ENCODE measurements around the gene FBXW5. TPM values are rescaled to one million over a fixed set of nuclear protein-coding genes. Genes with fewer than 3 reads are reported as not detected.

FBXW5 gene
- polyA plus RNA-seq, 3 donors from 2014 or later: 120 to 211 (median 120) TPM

DNA sequence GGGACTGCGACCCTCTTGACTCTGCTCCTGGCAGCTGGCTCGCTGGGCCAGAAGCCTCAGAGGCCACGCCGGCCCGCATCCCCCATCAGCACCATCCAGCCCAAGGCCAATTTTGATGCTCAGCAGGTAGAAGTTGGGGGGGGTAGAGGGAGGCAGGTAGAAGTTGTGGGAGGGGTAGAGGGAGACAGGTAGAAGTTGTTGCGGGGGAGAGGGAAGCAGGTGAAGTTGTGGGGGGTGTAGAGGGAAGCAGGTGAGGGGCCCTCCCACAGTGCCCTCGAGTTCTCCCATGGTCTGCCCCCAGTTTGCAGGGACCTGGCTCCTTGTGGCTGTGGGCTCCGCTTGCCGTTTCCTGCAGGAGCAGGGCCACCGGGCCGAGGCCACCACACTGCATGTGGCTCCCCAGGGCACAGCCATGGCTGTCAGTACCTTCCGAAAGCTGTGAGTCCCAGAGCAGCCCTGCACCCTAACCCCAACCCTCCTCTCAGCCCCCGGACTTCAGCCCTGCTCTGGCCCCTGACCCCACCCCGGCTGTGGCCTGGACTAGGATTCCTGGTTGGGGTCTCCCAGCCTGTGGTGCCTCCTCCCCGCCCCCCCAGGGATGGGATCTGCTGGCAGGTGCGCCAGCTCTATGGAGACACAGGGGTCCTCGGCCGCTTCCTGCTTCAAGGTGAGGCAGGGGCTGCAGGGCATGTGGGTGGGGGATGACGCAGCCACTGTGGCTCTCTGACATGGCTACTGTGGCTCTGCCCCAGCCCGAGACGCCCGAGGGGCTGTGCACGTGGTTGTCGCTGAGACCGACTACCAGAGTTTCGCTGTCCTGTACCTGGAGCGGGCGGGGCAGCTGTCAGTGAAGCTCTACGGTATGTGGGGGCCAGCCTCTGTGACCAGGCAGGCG lies 1.0 kb upstream of the FBXW5 start:
- DNase-seq: no peak
- Mint-ChIP-seq H3K9me3 (no peaks in the 10 kb centered on the region), H3K36me3 (no peaks in the 10 kb centered on the region), H3K27me3 (ENCODE audit: low read depth in 3 of 3) (peaks cover 9 to 12% (median 10%) of the 10 kb centered on the region in 3 donors), H3K4me3 (peak overlapping the region in 2 of 5 donors; percentile 49 to 57), H3K4me1 (peaks cover 16 to 36% of the 10 kb centered on the region in 2 donors), H3K27ac (peak overlapping the region in 2 of 6 donors; percentile 22 to 86)

DNA sequence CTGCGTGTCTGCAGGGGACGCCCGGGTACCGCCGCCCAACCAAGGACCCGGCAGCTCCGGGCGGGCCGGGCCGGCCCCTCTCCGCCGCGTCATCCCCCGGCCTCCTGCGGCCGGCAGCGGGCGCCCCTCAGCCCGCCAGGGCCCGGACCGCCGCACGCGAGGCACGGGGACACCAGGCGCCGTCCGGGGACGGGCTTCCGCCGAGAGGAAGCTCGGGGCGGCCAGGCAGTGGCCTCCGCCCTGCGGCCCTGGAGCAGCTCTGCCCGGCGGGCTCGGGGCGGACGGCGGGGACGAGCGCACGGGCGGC lies 373 bp downstream of the FBXW5 start:
- peak overlapping the region; percentile 71 to 84 (median 77) for H3K4me3 Mint-ChIP-seq
- H3K27ac Mint-ChIP-seq: no peak overlapping the region
- H3K4me1 Mint-ChIP-seq: peaks cover 16 to 32% of the 10 kb centered on the region in 2 donors
- H3K36me3 Mint-ChIP-seq: peaks cover 0 to 3% (median under 1%) of the 10 kb centered on the region in 3 donors
- peaks cover 8 to 12% (median 8%) of the 10 kb centered on the region in 3 donors for H3K27me3 Mint-ChIP-seq (ENCODE audit: low read depth in 3 of 3)
- no peak for DNase-seq
- H3K9me3 Mint-ChIP-seq: no peaks in the 10 kb centered on the region

DNA sequence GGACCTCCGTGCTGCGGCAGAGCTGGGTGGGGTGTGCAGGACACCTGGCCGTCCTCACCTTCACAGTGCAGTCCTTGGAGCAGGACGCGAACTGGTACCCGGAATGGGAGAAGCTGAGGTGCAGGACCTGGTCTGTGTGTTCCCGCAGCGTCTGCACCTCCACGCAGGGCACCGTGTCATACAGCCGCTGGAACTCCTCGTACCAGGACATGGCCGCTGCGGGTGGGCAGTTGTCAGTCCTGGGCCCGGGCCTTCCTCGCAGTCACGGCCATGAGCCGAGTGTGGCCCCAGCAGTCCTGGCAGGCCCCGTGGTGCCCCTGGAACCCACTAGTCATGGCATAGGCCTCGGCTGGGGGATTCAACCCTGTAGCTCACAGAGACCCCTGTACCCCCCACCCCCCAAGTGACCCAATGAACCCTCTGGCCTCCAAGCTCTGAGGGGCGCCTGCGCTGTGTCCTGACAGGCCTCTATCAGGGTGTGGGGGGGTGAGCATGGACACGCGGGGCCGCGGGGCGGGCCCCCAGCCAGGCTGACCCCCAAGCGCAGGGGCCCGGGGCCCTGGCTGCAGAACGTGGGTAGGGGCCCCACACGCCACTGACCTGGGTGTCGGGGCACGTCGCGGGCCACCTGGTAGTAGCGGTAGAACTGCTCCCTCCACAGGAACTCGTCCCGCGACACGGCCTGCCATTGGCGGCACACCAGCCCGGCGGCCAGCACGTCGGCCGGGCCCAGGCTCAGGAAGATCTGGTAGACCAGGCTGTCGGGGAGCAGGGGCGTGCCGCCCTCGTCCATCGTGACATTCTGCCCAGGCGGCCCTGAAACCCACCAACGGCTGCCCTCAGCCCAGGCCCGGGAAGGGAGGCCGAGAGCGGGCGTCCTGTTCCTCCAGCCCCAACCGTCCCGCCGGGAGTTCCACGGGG lies 987 bp downstream of the FBXW5 start:
- peaks cover 16 to 27% of the 10 kb centered on the region in 2 donors for H3K4me1 Mint-ChIP-seq
- H3K9me3 Mint-ChIP-seq: no peaks in the 10 kb centered on the region
- H3K27ac Mint-ChIP-seq: peak overlapping the region in 5 of 6 donors; percentile 34 to 81 (median 57)

DNA sequence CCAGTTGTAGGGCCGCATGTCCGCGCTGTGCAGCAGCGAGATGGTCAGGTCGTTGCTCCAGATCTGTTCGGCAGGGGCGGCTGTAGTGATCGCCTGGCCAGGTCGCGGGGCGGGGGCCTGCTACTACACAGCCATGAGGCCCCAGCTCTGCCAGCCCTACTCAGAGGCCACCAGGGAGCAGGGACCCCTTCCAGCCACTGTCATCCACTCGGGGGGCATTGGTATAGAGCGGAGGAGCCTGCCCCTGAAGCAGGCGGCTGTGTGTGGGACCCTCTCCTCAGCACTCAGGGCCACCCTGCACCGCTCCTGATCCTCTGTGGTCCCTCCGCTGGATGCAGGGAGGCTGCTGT lies 1.7 kb downstream of the FBXW5 start:
- H3K27me3 Mint-ChIP-seq (ENCODE audit: low read depth in 3 of 3): peaks cover 8 to 12% (median 8%) of the 10 kb centered on the region in 3 donors
- no peak for DNase-seq
- peak overlapping the region in 4 of 5 donors; percentile 42 to 84 (median 58) for H3K4me3 Mint-ChIP-seq
- H3K4me1 Mint-ChIP-seq: peaks cover 10 to 21% of the 10 kb centered on the region in 2 donors
- no peak overlapping the region for H3K27ac Mint-ChIP-seq
- peaks cover 0 to 5% (median 3%) of the 10 kb centered on the region in 3 donors for H3K36me3 Mint-ChIP-seq
- H3K9me3 Mint-ChIP-seq: no peaks in the 10 kb centered on the region

More for the DNA sequence above, 987 bp downstream of the FBXW5 start:
- no peak for DNase-seq
- H3K4me3 Mint-ChIP-seq: peak overlapping the region; percentile 71 to 84 (median 77)
- H3K36me3 Mint-ChIP-seq: peaks cover 0 to 5% (median 3%) of the 10 kb centered on the region in 3 donors
- peaks cover 8 to 12% (median 8%) of the 10 kb centered on the region in 3 donors for H3K27me3 Mint-ChIP-seq (ENCODE audit: low read depth in 3 of 3)

DNA sequence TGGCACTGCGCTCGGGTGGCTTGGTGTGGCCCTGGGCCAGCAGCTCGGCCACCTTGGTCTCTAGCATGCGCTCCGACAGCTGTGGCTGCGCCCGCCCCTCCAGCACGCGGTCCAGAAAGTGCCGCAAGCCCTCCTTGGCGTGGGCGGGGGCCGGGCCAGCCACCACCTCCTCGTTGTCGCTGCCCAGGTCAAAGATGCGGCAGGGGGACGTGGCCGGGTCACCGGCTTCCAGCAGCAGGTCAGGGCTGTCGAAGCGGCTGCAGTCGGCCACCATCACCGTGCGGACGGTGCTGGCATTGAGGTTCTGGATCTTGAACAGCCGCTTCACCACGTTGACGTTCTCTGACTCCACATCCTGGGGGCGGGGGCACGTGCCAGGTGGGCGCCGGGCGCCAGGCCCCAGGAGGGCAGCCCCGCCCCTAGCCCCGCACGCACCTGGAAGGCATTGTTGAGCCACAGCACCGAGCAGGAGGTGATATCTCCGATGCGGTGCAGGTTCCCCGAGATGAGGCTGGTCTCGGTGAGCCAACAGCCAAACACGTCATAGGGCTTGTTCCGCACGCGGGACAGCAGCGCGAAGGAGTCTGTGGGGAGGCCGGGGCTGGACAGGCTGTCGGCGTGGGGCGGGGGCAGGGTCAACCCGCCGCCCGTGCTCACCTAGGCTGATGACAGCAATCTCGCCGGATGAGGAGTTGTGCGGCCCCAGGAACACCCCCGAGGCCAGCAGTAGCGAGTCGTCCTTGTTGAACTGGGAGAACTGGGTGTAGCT lies 2.2 kb downstream of the FBXW5 start:
- Mint-ChIP-seq H3K4me3 (peak overlapping the region in 4 of 5 donors; percentile 42 to 84 (median 56)), H3K36me3 (peaks cover 0 to 5% (median 3%) of the 10 kb centered on the region in 3 donors), H3K9me3 (no peaks in the 10 kb centered on the region), H3K27me3 (ENCODE audit: low read depth in 3 of 3) (peaks cover 8 to 12% (median 8%) of the 10 kb centered on the region in 3 donors), H3K4me1 (peaks cover 10 to 21% of the 10 kb centered on the region in 2 donors), H3K27ac (peak overlapping the region in 1 of 6 donors; percentile 35)
- no peak for DNase-seq

DNA sequence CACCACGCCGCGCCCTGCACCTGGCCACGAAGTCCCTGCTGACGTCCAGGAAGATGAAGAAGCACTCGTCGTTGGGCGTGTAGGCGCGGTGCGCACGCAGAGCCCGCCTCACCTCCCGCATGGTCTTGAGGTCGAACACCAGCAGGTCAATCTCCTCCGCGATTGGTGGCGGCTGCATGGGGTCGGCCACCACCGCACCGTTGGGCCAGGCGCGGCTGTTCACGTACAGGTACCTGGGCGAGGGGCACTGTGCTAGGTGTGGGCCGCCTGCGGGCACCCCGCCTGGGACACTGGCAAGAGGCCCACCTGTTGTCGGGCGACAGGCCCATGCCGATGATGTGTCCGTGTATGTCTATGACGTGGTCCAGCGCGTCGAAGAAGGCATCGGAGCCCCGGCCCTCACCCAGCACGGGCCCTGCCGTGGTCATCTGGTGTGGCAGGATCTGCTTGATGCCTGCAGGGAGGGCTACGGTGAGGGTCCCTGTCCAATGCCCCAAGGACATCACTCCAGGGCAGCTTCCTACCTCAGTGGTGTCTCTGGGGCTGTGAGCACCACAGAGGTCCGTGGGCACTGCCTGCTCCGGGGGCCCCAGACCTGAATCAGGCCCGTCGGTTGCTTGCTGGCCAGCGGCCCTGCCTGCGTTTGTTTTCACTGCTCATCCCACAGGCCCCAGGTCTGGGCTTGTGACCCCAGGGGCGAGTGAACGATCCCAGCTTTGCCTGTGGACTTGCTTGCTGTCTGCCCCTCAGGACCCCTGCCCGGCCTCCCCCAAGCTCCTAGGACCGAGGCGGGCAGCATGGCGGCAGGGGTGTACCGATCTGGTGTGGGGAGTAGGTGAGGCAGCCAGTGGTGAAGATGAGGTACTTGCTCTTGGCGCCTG lies 3.1 kb downstream of the FBXW5 start:
- H3K4me3 Mint-ChIP-seq: no peak overlapping the region
- H3K36me3 Mint-ChIP-seq: peaks cover 0 to 5% (median 3%) of the 10 kb centered on the region in 3 donors
- DNase-seq: no peak
- peaks cover 8 to 12% (median 8%) of the 10 kb centered on the region in 3 donors for H3K27me3 Mint-ChIP-seq (ENCODE audit: low read depth in 3 of 3)
- no peaks in the 10 kb centered on the region for H3K9me3 Mint-ChIP-seq
- H3K4me1 Mint-ChIP-seq: peaks cover 10 to 20% of the 10 kb centered on the region in 2 donors
- H3K27ac Mint-ChIP-seq: peak overlapping the region in 1 of 6 donors; percentile 35

DNA sequence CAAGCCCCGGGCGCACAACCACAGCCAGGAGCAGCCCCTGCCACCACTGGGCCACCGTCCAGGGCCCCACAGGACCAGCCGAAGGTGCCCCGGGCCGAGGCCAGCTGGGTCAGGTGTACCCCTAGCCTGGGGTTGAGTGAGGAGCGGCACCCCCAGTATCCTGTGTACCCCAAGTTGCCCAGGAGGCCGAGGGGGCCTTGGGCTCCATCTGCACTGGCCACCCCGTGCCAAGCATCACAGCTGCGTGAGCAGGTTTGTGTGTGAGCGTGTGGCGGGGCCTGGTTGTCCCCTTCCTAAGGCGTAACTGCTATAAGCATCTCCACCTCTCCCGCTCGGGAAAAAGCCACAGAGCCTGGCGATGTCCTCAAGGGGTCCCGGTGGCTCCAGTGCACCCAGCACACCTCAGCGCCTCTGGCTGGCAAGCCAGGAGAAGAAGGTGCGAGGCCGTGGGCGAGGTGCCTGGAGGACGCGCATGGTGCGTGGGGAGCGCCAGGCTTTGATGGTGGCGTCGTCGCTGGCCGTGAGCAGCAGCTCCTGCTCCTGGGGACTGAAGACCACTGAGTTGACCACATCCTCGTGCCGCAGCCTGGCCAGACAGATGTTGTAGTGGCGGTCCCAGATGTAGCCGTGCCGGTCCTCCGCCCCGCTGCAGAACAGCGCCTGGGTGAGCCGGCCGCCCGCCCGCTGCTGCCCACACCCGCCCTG lies 3.9 kb downstream of the FBXW5 start:
- Mint-ChIP-seq H3K27ac (no peak overlapping the region), H3K27me3 (ENCODE audit: low read depth in 3 of 3) (peaks cover 8 to 12% (median 8%) of the 10 kb centered on the region in 3 donors), H3K4me3 (no peak overlapping the region), H3K9me3 (no peaks in the 10 kb centered on the region), H3K36me3 (peaks cover 0 to 5% (median 3%) of the 10 kb centered on the region in 3 donors), H3K4me1 (peaks cover 10 to 22% of the 10 kb centered on the region in 2 donors)
- DNase-seq: no peak

DNA sequence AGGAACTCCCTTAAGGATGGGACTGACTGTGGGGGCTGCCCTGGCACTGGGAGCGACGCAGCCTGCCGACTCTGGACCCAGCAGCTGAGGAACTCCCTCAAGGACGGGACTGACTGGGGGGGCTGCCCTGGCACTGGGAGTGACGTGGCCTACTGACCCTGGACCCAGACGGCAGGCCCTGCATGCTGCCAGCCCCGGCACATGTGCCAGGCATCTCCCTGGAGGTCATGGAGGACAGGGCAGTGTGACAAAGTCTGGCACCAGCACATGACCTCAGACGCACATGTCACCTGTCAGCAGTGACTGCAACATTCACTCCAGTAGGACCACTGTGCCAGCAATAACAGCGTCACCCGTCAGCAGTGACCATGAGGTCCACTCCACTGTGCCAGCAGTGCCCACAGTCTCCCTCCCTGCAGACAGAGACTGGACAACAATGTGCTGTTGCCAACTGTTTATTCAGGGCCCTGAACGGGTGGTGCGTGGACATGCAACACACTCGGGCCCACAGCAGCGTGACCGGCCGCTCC lies 4.5 kb downstream of the FBXW5 start:
- DNase-seq: no peak
- Mint-ChIP-seq H3K9me3 (no peaks in the 10 kb centered on the region), H3K4me3 (no peak overlapping the region), H3K36me3 (peaks cover 0 to 5% (median 3%) of the 10 kb centered on the region in 3 donors), H3K27me3 (ENCODE audit: low read depth in 3 of 3) (peaks cover 4 to 12% (median 5%) of the 10 kb centered on the region in 3 donors), H3K4me1 (peaks cover 5 to 16% of the 10 kb centered on the region in 2 donors), H3K27ac (no peak overlapping the region)

DNA sequence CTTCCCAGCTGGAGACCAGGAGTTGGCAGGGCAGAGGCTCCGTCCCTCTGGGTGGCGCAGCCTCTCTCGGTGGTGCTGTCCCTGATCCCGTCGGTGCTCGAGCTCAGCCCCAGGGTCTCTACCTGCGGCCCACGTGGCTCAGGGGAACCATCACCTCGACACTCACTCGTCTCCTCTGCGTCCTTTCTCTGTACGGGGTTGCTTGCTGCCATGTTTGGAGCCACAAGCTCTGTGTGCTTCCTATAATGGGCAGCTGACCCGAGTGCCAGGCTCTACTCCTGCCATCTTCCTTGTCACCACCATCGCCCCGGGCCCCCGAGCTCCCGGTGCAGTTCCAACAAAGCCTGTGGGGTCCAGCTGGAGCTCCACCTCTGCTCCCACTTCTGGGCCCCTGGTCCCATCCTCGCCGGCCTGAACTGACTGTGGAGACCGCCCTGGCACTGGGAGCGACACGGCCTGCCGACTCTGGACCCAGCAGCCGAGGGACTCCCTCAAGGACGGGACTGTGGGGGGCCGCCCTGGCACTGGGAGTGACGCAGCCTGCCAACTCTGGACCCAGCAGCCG lies 5.0 kb downstream of the FBXW5 start:
- DNase-seq: no peak
- Mint-ChIP-seq H3K27ac (peak overlapping the region in 2 of 6 donors; percentile 0 to 52), H3K4me1 (peaks cover 0 to 12% of the 10 kb centered on the region in 2 donors), H3K4me3 (no peak overlapping the region), H3K9me3 (no peaks in the 10 kb centered on the region), H3K36me3 (peaks cover 0 to 5% (median 3%) of the 10 kb centered on the region in 3 donors), H3K27me3 (ENCODE audit: low read depth in 3 of 3) (peaks cover 0 to 9% (median 3%) of the 10 kb centered on the region in 3 donors)

DNA sequence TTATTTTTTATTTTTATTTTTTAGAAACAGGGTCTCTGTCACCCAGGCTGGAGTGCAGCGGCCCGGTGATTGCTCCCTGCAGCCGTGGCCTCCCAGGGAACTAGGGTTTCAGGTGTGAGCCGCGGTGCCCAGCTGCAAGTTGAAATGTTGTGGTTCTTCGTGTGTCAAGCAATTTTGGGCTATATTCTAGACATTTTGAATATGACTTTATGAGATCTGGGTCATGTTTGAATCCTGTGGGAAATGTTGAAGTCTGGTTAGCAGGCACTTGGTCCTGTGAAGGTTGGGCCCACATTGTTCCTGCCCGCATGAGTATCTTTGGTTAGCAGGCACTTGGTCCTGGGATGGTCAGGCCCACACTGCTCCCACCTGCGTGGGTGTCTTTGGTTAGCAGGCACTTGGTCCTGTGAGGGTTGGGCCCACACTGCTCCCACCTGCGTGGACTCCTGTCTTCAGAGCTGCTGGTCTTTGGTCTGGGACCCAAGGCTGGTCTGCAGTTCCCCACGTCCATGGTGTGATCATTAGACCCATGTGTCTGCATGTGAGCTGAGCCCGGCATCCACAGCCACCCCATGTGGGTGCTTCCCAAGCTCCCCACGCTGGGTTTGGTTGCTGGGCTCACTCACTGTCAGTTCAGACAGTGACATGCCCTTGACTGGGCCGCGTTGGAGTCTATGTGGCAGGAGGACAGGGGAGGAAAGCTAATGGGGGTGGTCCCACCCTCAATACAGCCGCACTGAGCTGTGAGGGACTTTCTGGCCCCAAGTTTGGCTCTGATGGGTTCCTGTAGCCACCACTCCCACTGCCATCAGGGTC lies 7.1 kb downstream of the FBXW5 start:
- peaks cover 0 to 5% (median 3%) of the 10 kb centered on the region in 3 donors for H3K27me3 Mint-ChIP-seq (ENCODE audit: low read depth in 3 of 3)
- DNase-seq: no peak
- no peaks in the 10 kb centered on the region for H3K9me3 Mint-ChIP-seq
- H3K36me3 Mint-ChIP-seq: peaks cover 0 to 5% (median 3%) of the 10 kb centered on the region in 3 donors
- peaks cover 6% of the 10 kb centered on the region in 2 donors for H3K4me1 Mint-ChIP-seq
- H3K4me3 Mint-ChIP-seq: no peak overlapping the region
- peak overlapping the region in 2 of 6 donors; percentile 1 to 5 for H3K27ac Mint-ChIP-seq
